H1 (cell line): ENCODE data around the gene ZNF454. TPM values are rescaled to one million over a fixed set of nuclear protein-coding genes. Genes with fewer than 3 reads are reported as not detected.
A peak's percentile ranks its signal among the peaks of the same experiment; 100 is the strongest.

Experiments used
- CTCF ChIA-PET: fragments of 300-600 bp; sonication (Branson Sonifier 250); formaldehyde crosslinking; loops from one replicate; lab custom pipeline; 2021; ENCODE audit not compliant: partially characterized antibody; lab: Charles Lee
- POLR2A ChIA-PET: fragments of 300-600 bp; sonication (Branson Sonifier 250); formaldehyde crosslinking; loops from one replicate; lab custom pipeline; 2021; ENCODE audit warnings: inconsistent platforms; ENCODE audit not compliant: partially characterized antibody; lab: Charles Lee
- DNase-seq, 2 experiments: peaks; one replicate each; pipeline versions ENCODE4 v3.0.0 to v3.0.0-alpha.2; 2010 to 2022; ENCODE audit warnings: low spot score in 2 of 2, low read depth in 1 of 2, mixed read lengths in 1 of 2
- FAIRE-seq: peaks from 2 replicates; lab custom pipeline; 2011; peaks lifted over from hg19 to GRCh38; lab: Jason Lieb, UNC
- H2AFZ ChIP-seq: 2 replicates; pipeline ENCODE4 v1.8.1; 2012; ENCODE audit warnings: low read length, inconsistent platforms
- H2AK5ac ChIP-seq: 2 replicates; pipeline ENCODE4 v1.6.1; 2013; ENCODE audit warnings: low read depth, low read length
- H2BK120ac ChIP-seq: replicated peaks from 2 replicates; pipeline ENCODE3; 2013; ENCODE audit warnings: low read depth, low read length, inconsistent platforms
- H2BK12ac ChIP-seq: 2 replicates; pipeline ENCODE4 v1.6.1; 2013; ENCODE audit warnings: low read depth, low read length
- H2BK15ac ChIP-seq: 2 replicates; pipeline ENCODE4 v1.6.1; 2013; ENCODE audit warnings: low read length
- H2BK20ac ChIP-seq: 2 replicates; pipeline ENCODE4 v1.6.1; 2013; ENCODE audit warnings: low read length
- H2BK5ac ChIP-seq: 2 replicates; pipeline ENCODE4 v1.6.1; 2013; ENCODE audit warnings: low read depth, low read length
- H3K14ac ChIP-seq: 2 replicates; pipeline ENCODE4 v1.6.1; 2013; ENCODE audit warnings: inconsistent platforms; ENCODE audit not compliant: insufficient read length
- H3K18ac ChIP-seq: 2 replicates; pipeline ENCODE4 v1.6.1; 2013; ENCODE audit warnings: low read length; ENCODE audit errors: extremely low read depth
- H3K23ac ChIP-seq: 2 replicates; pipeline ENCODE4 v1.6.1; 2013; ENCODE audit warnings: inconsistent platforms; ENCODE audit not compliant: insufficient read length
- H3K23me2 ChIP-seq: 2 replicates; pipeline ENCODE4 v1.6.1; 2013; ENCODE audit warnings: low read depth, low read length
- H3K27ac ChIP-seq: 2 replicates; pipeline ENCODE4 v1.6.1; 2011; ENCODE audit warnings: low read depth, low read length, inconsistent platforms
- H3K27me3 ChIP-seq, 4 experiments: replicated peaks in 1 of 4; 1 replicate in 1 of 4; 2 replicates in 3 of 4; pipeline versions ENCODE4 v1.6.1 to v1.8.1; 2011 to 2013; ENCODE audit warnings: low read length in 3 of 4, mild to moderate bottlenecking in 3 of 4, inconsistent platforms in 2 of 4, mixed read lengths in 2 of 4, moderate library complexity in 1 of 4; ENCODE audit not compliant: control insufficient read depth in 3 of 4, insufficient read depth in 3 of 4; ENCODE audit errors: extremely low read depth in 1 of 4
- H3K36me3 ChIP-seq, 4 experiments: 2 replicates each; pipeline versions ENCODE4 v1.6.1 to v1.8.1; 2011 to 2013; ENCODE audit warnings: mild to moderate bottlenecking in 4 of 4, low read length in 3 of 4, moderate library complexity in 2 of 4, control low read depth in 1 of 4, inconsistent platforms in 1 of 4; ENCODE audit not compliant: insufficient read depth in 4 of 4, control insufficient read depth in 2 of 4
- H3K4ac ChIP-seq: replicated peaks from 2 replicates; pipeline ENCODE3; 2013; ENCODE audit warnings: low read length, low read depth, mixed read lengths, inconsistent platforms; ENCODE audit not compliant: insufficient read length
- H3K4me1 ChIP-seq, 4 experiments: replicated peaks in 1 of 4; 1 replicate in 1 of 4; 2 replicates in 3 of 4; pipeline versions ENCODE4 v1.6.1 to v1.8.1; 2011 to 2013; ENCODE audit warnings: low read length in 3 of 4, inconsistent platforms in 2 of 4, mixed read lengths in 1 of 4; ENCODE audit not compliant: insufficient read depth in 4 of 4, control insufficient read depth in 3 of 4
- H3K4me2 ChIP-seq, 2 experiments: 2 replicates each; pipeline versions ENCODE4 v1.6.1 to v1.8.1; 2011 to 2013; ENCODE audit warnings: low read depth in 2 of 2, low read length in 2 of 2, control low read depth in 1 of 2, inconsistent platforms in 1 of 2, mild to moderate bottlenecking in 1 of 2; ENCODE audit not compliant: insufficient read depth in 1 of 2
- H3K4me3 ChIP-seq, 4 experiments: fragments of 200-600, 300-600 bp in 1 of 4; sonication (generic), shearing (Covaris generic), sonication (Bioruptor Twin) in 1 of 4; 2 replicates each; pipeline versions ENCODE4 v1.5.1 to v1.8.1; 2011 to 2016; ENCODE audit warnings: low read length in 4 of 4, low read depth in 3 of 4, control low read depth in 2 of 4, inconsistent platforms in 2 of 4, mild to moderate bottlenecking in 2 of 4, mixed read lengths in 1 of 4, moderate library complexity in 1 of 4; ENCODE audit not compliant: insufficient read depth in 2 of 4; ENCODE audit errors: extremely low read depth in 1 of 4
- H3K56ac ChIP-seq: replicated peaks from 2 replicates; pipeline ENCODE3; 2013; ENCODE audit warnings: low read depth, mild to moderate bottlenecking, mixed read lengths, low read length, inconsistent platforms; ENCODE audit not compliant: insufficient read length
- H3K79me1 ChIP-seq: 2 replicates; pipeline ENCODE4 v1.6.1; 2013; ENCODE audit warnings: low read depth, low read length, control low read depth
- H3K79me2 ChIP-seq, 2 experiments: 2 replicates each; pipeline versions ENCODE4 v1.6.1 to v1.8.1; 2012 to 2013; ENCODE audit warnings: low read length in 2 of 2, mild to moderate bottlenecking in 2 of 2, inconsistent platforms in 1 of 2; ENCODE audit not compliant: insufficient read depth in 2 of 2, control insufficient read depth in 1 of 2
- H3K9ac ChIP-seq, 4 experiments: replicated peaks in 1 of 4; 1 replicate in 1 of 4; 2 replicates in 3 of 4; pipeline versions ENCODE4 v1.6.1 to v1.8.1; 2011 to 2013; ENCODE audit warnings: low read depth in 3 of 4, low read length in 3 of 4, control low read depth in 2 of 4, mild to moderate bottlenecking in 2 of 4, moderate library complexity in 2 of 4, inconsistent platforms in 1 of 4; ENCODE audit errors: extremely low read depth in 1 of 4
- H3K9me3 ChIP-seq, 2 experiments: 2 replicates each; pipeline versions ENCODE4 v1.6.1 to v1.8.1; 2012 to 2013; ENCODE audit warnings: mild to moderate bottlenecking in 2 of 2, moderate library complexity in 2 of 2, control low read depth in 1 of 2, inconsistent platforms in 1 of 2, low read depth in 1 of 2, low read length in 1 of 2, mixed read lengths in 1 of 2; ENCODE audit not compliant: insufficient read depth in 2 of 2
- H4K20me1 ChIP-seq, 2 experiments: replicated peaks in 1 of 2; 2 replicates each; pipeline versions ENCODE3 to v1.8.1; 2011 to 2013; ENCODE audit warnings: inconsistent platforms in 2 of 2, low read length in 2 of 2, mild to moderate bottlenecking in 1 of 2; ENCODE audit not compliant: insufficient read depth in 2 of 2, control insufficient read depth in 1 of 2
- H4K5ac ChIP-seq: 2 replicates; pipeline ENCODE4 v1.6.1; 2013; ENCODE audit warnings: low read length, low read depth, mixed read lengths, inconsistent platforms; ENCODE audit not compliant: insufficient read length
- H4K8ac ChIP-seq: 2 replicates; pipeline ENCODE4 v1.8.0; 2013; ENCODE audit warnings: mild to moderate bottlenecking, moderate library complexity, low read length, inconsistent platforms; ENCODE audit not compliant: insufficient read depth; ENCODE audit errors: extremely low read depth
- H4K91ac ChIP-seq: replicated peaks from 2 replicates; pipeline ENCODE3; 2013; ENCODE audit warnings: low read length, mixed read lengths, inconsistent platforms; ENCODE audit not compliant: insufficient read length
- ASH2L ChIP-seq: fragments of 200-600, 300-600 bp; sonication (generic); IDR thresholded peaks from one replicate; pipeline ENCODE4 v1.7.1; 2017; ENCODE audit warnings: low read length
- ZNF274 ChIP-seq: IDR thresholded peaks from 2 replicates; pipeline ENCODE4 v1.7.0; 2012; ENCODE audit warnings: low read length, borderline replicate concordance; ENCODE audit errors: extremely low read depth
- WGBS, 2 experiments: shearing (Covaris generic) in 1 of 2; methylation state at CpG; one replicate each; pipeline versions ENCODE4 v1.1.6 to v1.1.7; 2013 to 2015; ENCODE audit warnings: low lambda C conversion rate in 2 of 2, mixed read lengths in 2 of 2, inconsistent platforms in 1 of 2, low coverage in 1 of 2, missing lambda C conversion rate in 1 of 2; ENCODE audit not compliant: insufficient replicate concordance in 2 of 2, insufficient coverage in 1 of 2, insufficient read length in 1 of 2; ENCODE audit errors: extremely low coverage in 1 of 2, missing lambda C conversion rate in 1 of 2; 5-methylcytosine and 5-hydroxymethylcytosine counted together
- polyA plus RNA-seq, 7 experiments: library from polyadenylated mRNA; depleted of rRNA in 3 of 7; stranded (reverse) in 5 of 7; unstranded in 2 of 7; fragments of >200 nt in 5 of 7; fragments of 200-250 nt in 2 of 7; gene quantifications; 1 replicate in 5 of 7; 2 replicates in 1 of 7; 4 replicates in 1 of 7; pipeline versions ENCODE4 v1.2.1 to v1.2.3, GENCODE V29; 2011 to 2013; ENCODE audit warnings: missing spikeins in 2 of 7, mixed read lengths in 2 of 7
- total RNA-seq: library from RNA; stranded (reverse); fragmentation: NEBNext Ultra II Directional; extraction: Animal tissue kit (Norgen Biotek cat#: 25700); gene quantifications from 2 replicates; pipeline ENCODE4 v1.2.1, GENCODE V29; 2021

ZNF454 gene
- total and polyA plus RNA-seq, 2 of the 8 experiments (the other 6 are each of a cell fraction or from before 2014, with no cell fraction given) = 0.33 to 1.2 TPM

DNA sequence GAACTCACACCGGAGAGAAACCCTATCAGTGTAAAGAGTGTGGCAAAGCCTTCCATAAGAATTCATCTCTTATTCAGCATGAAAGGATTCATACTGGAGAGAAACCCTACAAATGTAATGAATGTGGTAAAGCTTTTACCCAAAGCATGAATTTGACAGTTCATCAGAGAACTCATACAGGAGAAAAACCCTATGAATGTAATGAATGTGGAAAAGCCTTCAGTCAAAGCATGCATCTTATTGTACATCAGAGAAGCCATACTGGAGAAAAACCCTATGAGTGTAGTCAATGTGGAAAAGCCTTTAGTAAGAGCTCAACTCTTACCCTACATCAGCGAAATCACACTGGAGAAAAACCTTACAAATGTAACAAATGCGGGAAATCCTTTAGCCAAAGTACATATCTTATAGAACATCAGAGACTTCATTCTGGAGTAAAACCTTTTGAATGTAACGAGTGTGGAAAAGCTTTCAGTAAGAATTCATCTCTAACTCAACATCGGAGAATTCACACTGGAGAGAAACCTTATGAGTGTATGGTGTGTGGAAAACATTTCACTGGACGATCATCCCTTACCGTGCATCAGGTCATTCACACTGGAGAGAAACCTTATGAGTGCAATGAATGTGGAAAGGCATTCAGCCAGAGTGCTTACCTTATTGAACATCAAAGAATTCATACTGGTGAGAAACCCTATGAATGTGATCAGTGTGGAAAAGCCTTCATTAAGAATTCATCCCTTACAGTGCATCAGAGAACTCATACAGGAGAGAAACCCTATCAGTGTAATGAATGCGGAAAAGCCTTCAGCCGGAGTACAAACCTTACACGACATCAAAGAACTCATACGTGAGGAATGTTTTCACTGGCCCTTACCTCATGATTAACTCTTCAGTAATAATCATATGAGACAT, 8.9 kb upstream of the ZNF454 start:
- no peak for DNase-seq
- ChIA-PET POLR2A (no interaction called here), CTCF (interaction anchor here (1.0 kb wide), 1 partner anchor 29 kb away, joined by 3 read pairs; no protein-coding TSS in a partner anchor)
- H3K79me1 ChIP-seq = no peaks in the 10 kb centered on the region
- no peak overlapping the region for H4K5ac ChIP-seq
- no peaks in the 10 kb centered on the region for H3K79me2 ChIP-seq
- H3K27me3 ChIP-seq = no peaks in the 10 kb centered on the region
- H3K27ac ChIP-seq = no peak overlapping the region
- H2BK120ac ChIP-seq = no peak overlapping the region
- no peak overlapping the region for H3K4me2 ChIP-seq
- H3K4ac ChIP-seq = no peak overlapping the region
- H4K91ac ChIP-seq = no peak overlapping the region
- no peak overlapping the region for H2AK5ac ChIP-seq
- no peak overlapping the region for H3K4me3 ChIP-seq
- no peaks in the 10 kb centered on the region; a peak in 1 of 8 replicates for H3K36me3 ChIP-seq
- no peak for FAIRE-seq
- no peak overlapping the region for H3K18ac ChIP-seq
- H3K4me1 ChIP-seq = no peaks in the 10 kb centered on the region
- no peak overlapping the region for H3K14ac ChIP-seq
- no peak overlapping the region for H3K23ac ChIP-seq
- no peak overlapping the region for H2BK20ac ChIP-seq
- peaks cover 91 to 93% of the 10 kb centered on the region in 2 experiments for H3K9me3 ChIP-seq
- no peak overlapping the region for H3K9ac ChIP-seq
- no peak overlapping the region; the same call in 1 of the 2 replicates for H4K8ac ChIP-seq
- no peak overlapping the region for H2BK15ac ChIP-seq
- no peaks in the 10 kb centered on the region for H3K23me2 ChIP-seq
- TF ChIP-seq ZNF274 (peak; percentile 95), ASH2L (no peak)
- no peaks in the 10 kb centered on the region for H4K20me1 ChIP-seq
- no peak overlapping the region for H2AFZ ChIP-seq
- H3K56ac ChIP-seq = no peak overlapping the region
- no peak overlapping the region for H2BK5ac ChIP-seq
- 90% methylated on average over 11 of the region's 11 CpGs; no CpG with 5 or more reads in 1 of the 2 experiments for WGBS, 2 experiments
- H2BK12ac ChIP-seq = no peak overlapping the region
